HEK293 (cell line): ENCODE data around the gene PTGER1.

ENCODE experiments used
- AEBP2 ChIP-seq: fragments of 450-650 bp; formaldehyde crosslinking; IDR thresholded peaks from 2 replicates; pipeline ENCODE4 v1.5.1; 2016; ENCODE audit warnings: missing biosample characterization, missing genetic modification characterization, borderline replicate concordance
- BCL11B ChIP-seq: fragments of 450-650 bp; formaldehyde crosslinking; IDR thresholded peaks from 2 replicates; pipeline ENCODE4 v1.5.1; 2016; ENCODE audit warnings: low read depth, missing biosample characterization, missing genetic modification characterization
- MYNN ChIP-seq: fragments of 450-650 bp; formaldehyde crosslinking; IDR thresholded peaks from 2 replicates; pipeline ENCODE4 v1.5.1; 2016; ENCODE audit warnings: missing biosample characterization, missing genetic modification characterization, borderline replicate concordance
- SP7 ChIP-seq: fragments of 450-650 bp; formaldehyde crosslinking; IDR thresholded peaks from 2 replicates; pipeline ENCODE4 v1.5.1; 2016; ENCODE audit warnings: missing biosample characterization, missing genetic modification characterization
- ZBTB20 ChIP-seq: fragments of 450-650 bp; formaldehyde crosslinking; IDR thresholded peaks from 2 replicates; pipeline ENCODE4 v1.5.1; 2016; ENCODE audit warnings: missing biosample characterization, missing genetic modification characterization
- ZBTB49 ChIP-seq: fragments of 450-650 bp; formaldehyde crosslinking; IDR thresholded peaks from 2 replicates; pipeline ENCODE4 v1.5.1; 2016; ENCODE audit warnings: missing biosample characterization, missing genetic modification characterization, low read depth
- ZFP3 ChIP-seq: fragments of 450-650 bp; formaldehyde crosslinking; IDR thresholded peaks from 2 replicates; pipeline ENCODE4 v1.5.1; 2016; ENCODE audit warnings: low read depth, missing biosample characterization, missing genetic modification characterization
- ZIC2 ChIP-seq: fragments of 450-650 bp; formaldehyde crosslinking; IDR thresholded peaks from 2 replicates; pipeline ENCODE4 v1.5.1; 2016; ENCODE audit warnings: missing biosample characterization, missing genetic modification characterization
- ZNF10 ChIP-seq: fragments of 450-650 bp; formaldehyde crosslinking; IDR thresholded peaks from 2 replicates; pipeline ENCODE4 v1.5.1; 2017; ENCODE audit warnings: missing biosample characterization, missing genetic modification characterization
- ZNF114 ChIP-seq: fragments of 450-650 bp; formaldehyde crosslinking; IDR thresholded peaks from 2 replicates; pipeline ENCODE4 v1.5.0; 2017; ENCODE audit warnings: missing biosample characterization, missing genetic modification characterization
- ZNF146 ChIP-seq: fragments of 450-650 bp; formaldehyde crosslinking; IDR thresholded peaks from 2 replicates; pipeline ENCODE4 v1.5.1; 2016; ENCODE audit warnings: missing biosample characterization, missing genetic modification characterization
- ZNF221 ChIP-seq: fragments of 450-650 bp; formaldehyde crosslinking; IDR thresholded peaks from 2 replicates; pipeline ENCODE4 v1.5.1; 2017; ENCODE audit warnings: missing biosample characterization, missing genetic modification characterization, borderline replicate concordance
- ZNF404 ChIP-seq: fragments of 450-650 bp; formaldehyde crosslinking; IDR thresholded peaks from 2 replicates; pipeline ENCODE4 v1.5.1; 2017; ENCODE audit warnings: missing biosample characterization, missing genetic modification characterization
- ZNF510 ChIP-seq: fragments of 450-650 bp; formaldehyde crosslinking; IDR thresholded peaks from 2 replicates; pipeline ENCODE4 v1.5.1; 2018; ENCODE audit warnings: mild to moderate bottlenecking, missing genetic modification characterization, missing biosample characterization; ENCODE audit not compliant: insufficient replicate concordance
- ZNF529 ChIP-seq: fragments of 450-650 bp; formaldehyde crosslinking; IDR thresholded peaks from 2 replicates; pipeline ENCODE4 v1.5.1; 2017; ENCODE audit warnings: missing genetic modification characterization, missing biosample characterization; ENCODE audit not compliant: insufficient replicate concordance
- ZNF530 ChIP-seq: fragments of 450-650 bp; formaldehyde crosslinking; IDR thresholded peaks from 2 replicates; pipeline ENCODE4 v1.5.1; 2016; ENCODE audit warnings: low read depth, missing biosample characterization, missing genetic modification characterization
- ZNF560 ChIP-seq: fragments of 450-650 bp; formaldehyde crosslinking; IDR thresholded peaks from 2 replicates; pipeline ENCODE4 v1.5.1; 2017; ENCODE audit warnings: missing biosample characterization, missing genetic modification characterization, borderline replicate concordance
- ZNF600 ChIP-seq: fragments of 450-650 bp; formaldehyde crosslinking; IDR thresholded peaks from 2 replicates; pipeline ENCODE4 v1.5.1; 2016; ENCODE audit warnings: missing biosample characterization, missing genetic modification characterization
- ZNF624 ChIP-seq: fragments of 450-650 bp; formaldehyde crosslinking; IDR thresholded peaks from 2 replicates; pipeline ENCODE4 v1.5.1; 2017; ENCODE audit warnings: missing biosample characterization, missing genetic modification characterization
- ZNF626 ChIP-seq: fragments of 450-650 bp; sonication (Bioruptor Pico); formaldehyde crosslinking; IDR thresholded peaks from 2 replicates; pipeline ENCODE4 v1.5.1; 2018; ENCODE audit warnings: missing biosample characterization, missing genetic modification characterization, inconsistent platforms
- ZNF837 ChIP-seq: fragments of 450-650 bp; formaldehyde crosslinking; IDR thresholded peaks from 2 replicates; pipeline ENCODE4 v1.5.1; 2016; ENCODE audit warnings: missing biosample characterization, missing genetic modification characterization
- TF ChIP-seq, protein P1 (sequence below): fragments of 450-650 bp; formaldehyde crosslinking; conservative IDR thresholded peaks from 2 replicates; pipeline ENCODE4 v1.5.1; 2016; ENCODE audit warnings: low read depth, missing biosample characterization, missing genetic modification characterization
- TF ChIP-seq, protein P2 (sequence below): fragments of 450-650 bp; formaldehyde crosslinking; IDR thresholded peaks from 2 replicates; pipeline ENCODE4 v1.5.1; 2016; ENCODE audit warnings: missing biosample characterization, missing genetic modification characterization
- TF ChIP-seq, protein P3 (sequence below): fragments of 450-650 bp; formaldehyde crosslinking; IDR thresholded peaks from 2 replicates; pipeline ENCODE4 v1.5.1; 2017; ENCODE audit warnings: missing biosample characterization, mild to moderate bottlenecking, missing genetic modification characterization, moderate library complexity
- TF ChIP-seq, protein P4 (sequence below): fragments of 450-650 bp; formaldehyde crosslinking; IDR thresholded peaks from 2 replicates; pipeline ENCODE4 v1.5.1; 2016; ENCODE audit warnings: missing biosample characterization, missing genetic modification characterization

The PTGER1 gene

GRCh38 chr19:14433554-14434501 is 41.3 kb downstream of the PTGER1 start (continued):
- TF ChIP-seq, protein P1, sequence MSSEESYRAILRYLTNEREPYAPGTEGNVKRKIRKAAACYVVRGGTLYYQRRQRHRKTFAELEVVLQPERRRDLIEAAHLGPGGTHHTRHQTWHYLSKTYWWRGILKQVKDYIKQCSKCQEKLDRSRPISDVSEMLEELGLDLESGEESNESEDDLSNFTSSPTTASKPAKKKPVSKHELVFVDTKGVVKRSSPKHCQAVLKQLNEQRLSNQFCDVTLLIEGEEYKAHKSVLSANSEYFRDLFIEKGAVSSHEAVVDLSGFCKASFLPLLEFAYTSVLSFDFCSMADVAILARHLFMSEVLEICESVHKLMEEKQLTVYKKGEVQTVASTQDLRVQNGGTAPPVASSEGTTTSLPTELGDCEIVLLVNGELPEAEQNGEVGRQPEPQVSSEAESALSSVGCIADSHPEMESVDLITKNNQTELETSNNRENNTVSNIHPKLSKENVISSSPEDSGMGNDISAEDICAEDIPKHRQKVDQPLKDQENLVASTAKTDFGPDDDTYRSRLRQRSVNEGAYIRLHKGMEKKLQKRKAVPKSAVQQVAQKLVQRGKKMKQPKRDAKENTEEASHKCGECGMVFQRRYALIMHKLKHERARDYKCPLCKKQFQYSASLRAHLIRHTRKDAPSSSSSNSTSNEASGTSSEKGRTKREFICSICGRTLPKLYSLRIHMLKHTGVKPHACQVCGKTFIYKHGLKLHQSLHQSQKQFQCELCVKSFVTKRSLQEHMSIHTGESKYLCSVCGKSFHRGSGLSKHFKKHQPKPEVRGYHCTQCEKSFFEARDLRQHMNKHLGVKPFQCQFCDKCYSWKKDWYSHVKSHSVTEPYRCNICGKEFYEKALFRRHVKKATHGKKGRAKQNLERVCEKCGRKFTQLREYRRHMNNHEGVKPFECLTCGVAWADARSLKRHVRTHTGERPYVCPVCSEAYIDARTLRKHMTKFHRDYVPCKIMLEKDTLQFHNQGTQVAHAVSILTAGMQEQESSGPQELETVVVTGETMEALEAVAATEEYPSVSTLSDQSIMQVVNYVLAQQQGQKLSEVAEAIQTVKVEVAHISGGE (tag by site-specific recombination): peak; percentile 57; the same call in 1 of the 2 replicates
- TF ChIP-seq SP7 (tag by site-specific recombination): peak; percentile 32; the same call in 1 of the 2 replicates
- TF ChIP-seq AEBP2 (tag by site-specific recombination): no peak
- TF ChIP-seq ZNF510 (tag by site-specific recombination): no peak
- TF ChIP-seq ZNF626 (tag by site-specific recombination): no peak
- TF ChIP-seq ZNF600: no peak
- no peak for TF ChIP-seq ZNF221
- TF ChIP-seq ZFP3: no peak
- no peak for TF ChIP-seq ZNF837
- no peak for TF ChIP-seq ZBTB20 (tag by site-specific recombination)
- no peak for TF ChIP-seq ZNF114 (tag by site-specific recombination)
- TF ChIP-seq ZNF530 (tag by site-specific recombination): no peak
- no peak for TF ChIP-seq MYNN
- TF ChIP-seq ZNF529 (tag by site-specific recombination): no peak
- no peak for TF ChIP-seq ZNF624 (tag by site-specific recombination)
- no peak for TF ChIP-seq ZNF560 (tag by site-specific recombination)
- no peak for TF ChIP-seq BCL11B (tag by site-specific recombination)
- peak; percentile 26; the same call in 1 of the 2 replicates for TF ChIP-seq ZIC2 (tag by site-specific recombination)
- TF ChIP-seq, protein P2, sequence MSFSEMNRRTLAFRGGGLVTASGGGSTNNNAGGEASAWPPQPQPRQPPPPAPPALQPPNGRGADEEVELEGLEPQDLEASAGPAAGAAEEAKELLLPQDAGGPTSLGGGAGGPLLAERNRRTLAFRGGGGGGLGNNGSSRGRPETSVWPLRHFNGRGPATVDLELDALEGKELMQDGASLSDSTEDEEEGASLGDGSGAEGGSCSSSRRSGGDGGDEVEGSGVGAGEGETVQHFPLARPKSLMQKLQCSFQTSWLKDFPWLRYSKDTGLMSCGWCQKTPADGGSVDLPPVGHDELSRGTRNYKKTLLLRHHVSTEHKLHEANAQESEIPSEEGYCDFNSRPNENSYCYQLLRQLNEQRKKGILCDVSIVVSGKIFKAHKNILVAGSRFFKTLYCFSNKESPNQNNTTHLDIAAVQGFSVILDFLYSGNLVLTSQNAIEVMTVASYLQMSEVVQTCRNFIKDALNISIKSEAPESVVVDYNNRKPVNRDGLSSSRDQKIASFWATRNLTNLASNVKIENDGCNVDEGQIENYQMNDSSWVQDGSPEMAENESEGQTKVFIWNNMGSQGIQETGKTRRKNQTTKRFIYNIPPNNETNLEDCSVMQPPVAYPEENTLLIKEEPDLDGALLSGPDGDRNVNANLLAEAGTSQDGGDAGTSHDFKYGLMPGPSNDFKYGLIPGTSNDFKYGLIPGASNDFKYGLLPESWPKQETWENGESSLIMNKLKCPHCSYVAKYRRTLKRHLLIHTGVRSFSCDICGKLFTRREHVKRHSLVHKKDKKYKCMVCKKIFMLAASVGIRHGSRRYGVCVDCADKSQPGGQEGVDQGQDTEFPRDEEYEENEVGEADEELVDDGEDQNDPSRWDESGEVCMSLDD: peak; percentile 69; the same call in 1 of the 2 replicates
- no peak for TF ChIP-seq ZNF404 (tag by site-specific recombination)
- TF ChIP-seq ZNF10: no peak
- TF ChIP-seq ZBTB49 (tag by site-specific recombination): no peak
- no peak for TF ChIP-seq ZNF146 (tag by site-specific recombination)
- TF ChIP-seq, protein P3, sequence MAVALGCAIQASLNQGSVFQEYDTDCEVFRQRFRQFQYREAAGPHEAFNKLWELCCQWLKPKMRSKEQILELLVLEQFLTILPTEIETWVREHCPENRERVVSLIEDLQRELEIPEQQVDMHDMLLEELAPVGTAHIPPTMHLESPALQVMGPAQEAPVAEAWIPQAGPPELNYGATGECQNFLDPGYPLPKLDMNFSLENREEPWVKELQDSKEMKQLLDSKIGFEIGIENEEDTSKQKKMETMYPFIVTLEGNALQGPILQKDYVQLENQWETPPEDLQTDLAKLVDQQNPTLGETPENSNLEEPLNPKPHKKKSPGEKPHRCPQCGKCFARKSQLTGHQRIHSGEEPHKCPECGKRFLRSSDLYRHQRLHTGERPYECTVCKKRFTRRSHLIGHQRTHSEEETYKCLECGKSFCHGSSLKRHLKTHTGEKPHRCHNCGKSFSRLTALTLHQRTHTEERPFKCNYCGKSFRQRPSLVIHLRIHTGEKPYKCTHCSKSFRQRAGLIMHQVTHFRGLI: no peak
- TF ChIP-seq, protein P4, sequence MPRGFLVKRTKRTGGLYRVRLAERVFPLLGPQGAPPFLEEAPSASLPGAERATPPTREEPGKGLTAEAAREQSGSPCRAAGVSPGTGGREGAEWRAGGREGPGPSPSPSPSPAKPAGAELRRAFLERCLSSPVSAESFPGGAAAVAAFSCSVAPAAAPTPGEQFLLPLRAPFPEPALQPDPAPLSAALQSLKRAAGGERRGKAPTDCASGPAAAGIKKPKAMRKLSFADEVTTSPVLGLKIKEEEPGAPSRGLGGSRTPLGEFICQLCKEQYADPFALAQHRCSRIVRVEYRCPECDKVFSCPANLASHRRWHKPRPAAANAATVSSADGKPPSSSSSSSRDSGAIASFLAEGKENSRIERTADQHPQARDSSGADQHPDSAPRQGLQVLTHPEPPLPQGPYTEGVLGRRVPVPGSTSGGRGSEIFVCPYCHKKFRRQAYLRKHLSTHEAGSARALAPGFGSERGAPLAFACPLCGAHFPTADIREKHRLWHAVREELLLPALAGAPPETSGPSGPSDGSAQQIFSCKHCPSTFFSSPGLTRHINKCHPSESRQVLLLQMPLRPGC (tag by site-specific recombination): no peak
